SJSA1 (cell line): Measurements from ENCODE around the gene PSAT1. TPM values are rescaled to one million over a fixed set of nuclear protein-coding genes. Genes with fewer than 3 reads are reported as not detected.

Source experiments
- DNase-seq, 2 experiments: peaks; one replicate each; pipeline ENCODE4 v3.0.0-alpha.2; 2015 to 2020; ENCODE audit warnings: low spot score in 2 of 2, low read depth in 1 of 2
- H3K27ac ChIP-seq: fragments of 250-450 bp; sonication (Bioruptor Pico); 2 replicates; pipeline ENCODE4 v1.5.1; 2020; ENCODE audit warnings: mild to moderate bottlenecking, moderate library complexity
- H3K27me3 ChIP-seq: fragments of 250-450 bp; sonication (Bioruptor Pico); replicated peaks from 2 replicates; pipeline ENCODE4 v1.5.1; 2020; ENCODE audit warnings: mild to moderate bottlenecking, moderate library complexity
- H3K36me3 ChIP-seq: fragments of 250-450 bp; sonication (Bioruptor Pico); 2 replicates; pipeline ENCODE4 v1.5.1; 2020; ENCODE audit warnings: mild to moderate bottlenecking
- H3K4me1 ChIP-seq: fragments of 250-450 bp; sonication (Bioruptor Pico); replicated peaks from 2 replicates; pipeline ENCODE4 v1.6.1; 2021; ENCODE audit warnings: mild to moderate bottlenecking
- H3K4me3 ChIP-seq: fragments of 250-450 bp; sonication (Bioruptor Pico); 2 replicates; pipeline ENCODE4 v1.5.1; 2020; ENCODE audit warnings: mild to moderate bottlenecking
- H3K9me3 ChIP-seq: fragments of 250-450 bp; sonication (Bioruptor Pico); replicated peaks from 2 replicates; pipeline ENCODE4 v1.5.1; 2020; ENCODE audit warnings: mild to moderate bottlenecking
- total RNA-seq: library from RNA; depleted of rRNA; stranded (reverse); fragments of >200 nt; shearing (Covaris generic); gene quantifications from 2 replicates; pipeline ENCODE4 v1.2.3, GENCODE V29; 2014

Gene PSAT1
- total RNA-seq, 1 experiment from 2014 or later, result 29.9 TPM

DNA sequence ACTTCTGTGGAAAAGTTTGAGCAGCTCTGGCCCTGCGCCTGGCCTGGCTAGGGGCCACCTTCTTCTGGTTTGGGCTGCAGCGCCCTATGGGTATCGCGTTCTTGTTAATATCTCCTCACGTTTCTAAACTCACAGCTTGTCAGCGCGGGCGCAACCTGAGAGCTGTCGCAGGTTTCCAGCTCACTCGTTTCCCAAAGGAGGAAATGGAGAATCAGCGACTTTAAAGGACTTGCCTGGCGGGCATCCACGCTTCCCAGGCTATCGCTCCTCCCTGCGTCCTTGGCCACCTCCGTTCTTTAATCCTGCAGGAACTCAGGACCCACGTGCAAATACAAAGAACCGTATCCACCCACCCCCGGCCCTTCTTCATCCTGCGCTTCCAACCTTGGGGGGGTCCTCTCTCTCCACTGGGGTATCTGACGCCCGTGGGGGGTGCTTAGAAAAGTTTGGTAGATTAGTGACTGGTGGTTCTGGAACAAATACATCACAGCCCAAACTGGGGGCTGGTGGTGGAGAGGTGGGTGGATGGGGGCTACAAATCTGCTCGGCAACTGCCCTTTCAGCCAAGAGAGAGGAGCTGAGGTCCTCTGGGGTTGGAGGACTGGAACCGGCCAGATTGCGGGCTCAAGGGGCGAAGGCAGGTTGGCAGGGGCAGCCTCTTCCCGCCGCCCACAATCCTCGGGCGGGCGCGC, 578 bp upstream of the PSAT1 start:
- Histone ChIP-seq H3K36me3 (0 out of 2 replicates have a peak, but pooled peaks cover 4% of the 10 kb centered on the region), H3K27ac (no peak overlapping the region; the same call in 1 of the 2 replicates), H3K9me3 (no peaks in the 10 kb centered on the region), H3K4me3 (peak overlapping the region; percentile 69), H3K27me3 (no peaks in the 10 kb centered on the region), H3K4me1 (peaks cover 4% of the 10 kb centered on the region)
- DNase-seq, result no peak

DNA sequence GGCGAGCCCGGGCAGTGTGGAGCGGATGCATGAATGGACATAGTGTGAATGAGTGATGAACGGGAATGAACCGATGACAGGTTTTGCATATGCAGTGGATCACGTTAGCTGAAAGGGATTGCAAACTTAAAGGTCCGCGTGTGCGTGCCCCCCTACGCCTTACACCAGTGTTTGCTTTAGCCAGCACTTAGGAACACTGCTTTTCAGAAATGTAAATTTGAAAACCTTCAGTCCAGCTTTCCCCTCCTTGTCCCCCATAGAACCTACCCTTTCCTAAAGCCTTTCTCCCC, 692 bp downstream of the PSAT1 start:
- DNase-seq, result no peak
- Histone ChIP-seq H3K36me3 (0 out of 2 replicates have a peak, but pooled peaks cover 4% of the 10 kb centered on the region), H3K4me1 (peaks cover 4% of the 10 kb centered on the region), H3K4me3 (peak overlapping the region; percentile 69), H3K27ac (no peak overlapping the region), H3K27me3 (no peaks in the 10 kb centered on the region), H3K9me3 (no peaks in the 10 kb centered on the region)

DNA sequence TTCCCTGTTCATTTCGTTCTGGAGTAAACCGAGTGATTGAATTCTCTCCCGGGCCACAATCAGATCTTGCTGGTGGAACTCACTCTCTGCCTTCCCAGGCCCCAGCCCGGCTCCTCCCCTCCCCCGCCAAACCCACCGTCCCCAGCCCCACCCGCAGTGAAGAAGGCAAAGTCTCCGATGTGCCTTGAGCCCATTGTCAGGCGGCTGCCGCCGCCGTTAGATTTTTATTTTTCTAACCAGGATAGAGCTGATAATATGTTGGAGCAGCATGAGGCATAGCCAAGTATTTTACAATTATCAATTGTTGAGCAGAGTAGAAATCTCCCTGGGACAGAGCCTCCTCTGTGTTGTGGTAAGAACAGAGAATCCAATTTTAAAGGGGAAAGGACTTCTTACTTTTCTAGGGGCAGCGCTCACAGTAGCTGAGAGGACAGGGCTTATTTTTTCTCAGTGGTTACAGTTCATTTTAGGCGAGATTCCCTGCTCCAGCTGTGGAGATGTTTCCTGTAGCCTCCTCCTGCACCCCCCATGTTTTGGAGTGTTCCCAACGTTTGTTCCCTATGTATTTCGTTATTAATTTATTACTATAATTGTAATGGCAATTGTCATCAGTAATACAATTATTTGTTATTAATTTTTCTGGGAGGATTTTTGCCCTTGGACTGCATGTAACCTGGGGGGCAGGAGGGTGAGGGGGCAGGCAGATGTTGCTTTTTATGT, 1.3 kb downstream of the PSAT1 start:
- H3K27ac ChIP-seq, result no peak overlapping the region
- 0 out of 2 replicates have a peak, but pooled peaks cover 4% of the 10 kb centered on the region for H3K36me3 ChIP-seq
- peaks cover 4% of the 10 kb centered on the region for H3K4me1 ChIP-seq
- peak overlapping the region; percentile 69 for H3K4me3 ChIP-seq
- no peaks in the 10 kb centered on the region for H3K27me3 ChIP-seq
- no peak for DNase-seq
- no peaks in the 10 kb centered on the region for H3K9me3 ChIP-seq

GRCh38 chr9:78300209-78300608, 3.3 kb downstream of the PSAT1 start:
- Histone ChIP-seq H3K27me3 (no peaks in the 10 kb centered on the region), H3K4me1 (peaks cover 4% of the 10 kb centered on the region), H3K9me3 (no peaks in the 10 kb centered on the region), H3K4me3 (no peak overlapping the region), H3K36me3 (peaks cover 4% of the 10 kb centered on the region; the same call in 1 of the 2 replicates), H3K27ac (no peak overlapping the region)
- no peak for DNase-seq

DNA sequence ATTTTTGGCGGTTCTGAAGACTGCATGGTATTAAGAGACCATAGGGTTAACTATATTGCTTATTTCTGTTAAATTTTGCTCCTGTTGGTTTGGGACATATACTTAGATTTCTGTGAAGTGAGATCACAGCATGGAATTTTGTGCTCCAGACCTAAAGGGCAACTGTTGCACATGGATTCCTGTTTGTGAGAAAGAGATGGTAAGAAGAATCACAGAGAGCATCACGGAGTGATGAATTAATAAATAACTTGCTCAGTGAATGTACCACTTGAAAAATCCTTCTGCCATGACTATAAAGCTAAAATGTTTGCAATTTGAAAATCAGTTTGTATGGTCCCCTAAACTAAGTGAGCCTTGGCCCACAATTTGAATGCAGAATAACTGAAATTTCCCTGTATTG, 4.5 kb downstream of the PSAT1 start:
- H3K27me3 ChIP-seq, result no peaks in the 10 kb centered on the region
- H3K4me1 ChIP-seq, result peaks cover 4% of the 10 kb centered on the region
- peaks cover 4% of the 10 kb centered on the region; the same call in 1 of the 2 replicates for H3K36me3 ChIP-seq
- no peak overlapping the region for H3K27ac ChIP-seq
- no peak for DNase-seq
- no peak overlapping the region for H3K4me3 ChIP-seq
- no peaks in the 10 kb centered on the region for H3K9me3 ChIP-seq

DNA sequence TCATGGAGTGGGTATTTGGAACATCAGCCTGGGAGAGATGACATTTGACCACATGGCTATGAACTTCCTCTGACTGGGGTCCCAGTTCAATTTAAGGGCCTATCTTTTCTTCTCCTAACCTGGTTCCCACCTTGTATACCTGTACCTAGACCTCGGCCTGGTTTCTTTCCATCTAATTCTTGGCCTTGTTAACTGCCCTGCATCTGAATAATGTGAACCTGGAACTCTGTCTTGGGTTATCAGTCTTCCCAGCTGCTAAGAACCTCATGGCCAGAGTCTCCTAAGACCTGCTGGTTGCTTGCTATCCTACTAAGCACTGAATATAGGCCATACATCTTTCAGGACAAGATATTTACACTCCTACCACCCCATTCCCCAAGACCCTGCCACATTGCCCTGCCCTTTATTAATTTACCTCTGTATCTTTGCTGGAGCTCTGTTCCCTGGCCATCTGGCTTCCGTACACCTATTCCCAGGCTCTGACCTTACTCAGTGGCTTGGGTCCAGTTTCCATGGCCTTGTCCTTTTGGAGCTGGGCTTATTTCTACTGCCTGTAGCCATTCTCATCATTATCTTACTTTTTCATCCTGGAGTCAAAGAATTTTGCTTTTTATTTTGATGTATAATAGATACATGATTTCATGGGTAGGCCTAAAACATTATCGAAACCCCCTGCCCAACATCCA, 6.6 kb downstream of the PSAT1 start:
- no peak for DNase-seq
- no peaks in the 10 kb centered on the region for H3K4me1 ChIP-seq
- peaks cover 7% of the 10 kb centered on the region for H3K36me3 ChIP-seq
- H3K27ac ChIP-seq, result no peak overlapping the region
- H3K9me3 ChIP-seq, result no peaks in the 10 kb centered on the region
- H3K4me3 ChIP-seq, result no peak overlapping the region
- H3K27me3 ChIP-seq, result no peaks in the 10 kb centered on the region

DNA sequence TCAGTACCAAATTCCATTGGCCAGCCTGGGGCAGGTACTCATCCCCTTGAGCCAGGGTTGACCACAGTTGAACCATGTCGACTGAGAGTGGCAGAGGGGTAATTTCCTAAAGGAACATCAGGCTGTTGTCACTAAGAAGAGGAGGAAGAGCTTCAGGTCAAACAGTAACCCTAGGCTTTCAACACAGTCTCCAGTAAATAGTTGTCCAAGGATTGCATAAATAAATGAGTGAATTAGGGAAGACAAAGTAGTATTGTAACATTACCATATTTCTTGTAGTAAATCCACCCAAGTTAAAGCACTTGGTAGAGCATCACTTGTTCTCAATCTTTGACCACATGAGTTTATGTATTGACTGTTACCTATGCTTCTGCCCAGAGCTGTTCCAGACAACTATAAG, 7.4 kb downstream of the PSAT1 start:
- DNase-seq, result no peak

GRCh38 chr9:78306222-78307076, 9.5 kb downstream of the PSAT1 start:
- no peaks in the 10 kb centered on the region for H3K9me3 ChIP-seq
- no peak overlapping the region for H3K4me3 ChIP-seq
- DNase-seq, result no peak
- H3K36me3 ChIP-seq, result peaks cover 3% of the 10 kb centered on the region
- H3K27me3 ChIP-seq, result no peaks in the 10 kb centered on the region
- no peaks in the 10 kb centered on the region for H3K4me1 ChIP-seq
- no peak overlapping the region for H3K27ac ChIP-seq

More for the DNA sequence above, 7.4 kb downstream of the PSAT1 start:
- Histone ChIP-seq H3K4me1 (no peaks in the 10 kb centered on the region), H3K4me3 (no peak overlapping the region), H3K27me3 (no peaks in the 10 kb centered on the region), H3K27ac (no peak overlapping the region), H3K36me3 (peaks cover 7% of the 10 kb centered on the region), H3K9me3 (no peaks in the 10 kb centered on the region)

- no peaks in the 10 kb centered on the region for H3K27me3 ChIP-seq
- no peaks in the 10 kb centered on the region for H3K4me1 ChIP-seq
- no peak for DNase-seq
- H3K4me3 ChIP-seq, result no peak overlapping the region
- no peaks in the 10 kb centered on the region for H3K9me3 ChIP-seq
- H3K27ac ChIP-seq, result no peak overlapping the region
- H3K36me3 ChIP-seq, result peaks cover 3% of the 10 kb centered on the region
These were observed 10.4 kb downstream of the PSAT1 start for GRCh38 chr9:78307360-78307759.

- DNase-seq, result no peak
- Histone ChIP-seq H3K4me1 (no peaks in the 10 kb centered on the region), H3K27me3 (no peaks in the 10 kb centered on the region), H3K27ac (no peak overlapping the region), H3K9me3 (no peaks in the 10 kb centered on the region), H3K4me3 (no peak overlapping the region), H3K36me3 (peaks cover 3% of the 10 kb centered on the region)
These were observed 12.1 kb downstream of the PSAT1 start for GRCh38 chr9:78309066-78309465.

DNA sequence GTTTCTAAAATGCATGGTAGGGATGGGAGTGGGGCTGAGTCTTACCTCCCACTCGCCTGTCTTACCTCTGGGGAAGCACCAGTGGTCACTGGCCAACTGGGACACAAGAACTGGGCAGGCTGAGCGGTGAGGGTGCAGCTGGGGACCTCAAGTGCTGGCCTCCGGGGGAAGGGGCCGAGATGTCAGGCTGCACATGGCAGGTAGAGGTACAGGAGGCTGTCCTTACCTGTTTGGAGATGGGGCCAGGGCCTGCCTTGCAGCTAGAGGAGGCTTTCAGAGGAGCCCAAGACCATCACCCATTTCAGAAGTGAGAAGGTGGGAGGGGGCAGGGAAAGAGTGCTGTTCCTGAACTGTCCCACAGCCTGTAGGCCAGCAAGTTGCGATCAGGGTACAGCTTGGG, 14.2 kb downstream of the PSAT1 start:
- Histone ChIP-seq H3K9me3 (no peaks in the 10 kb centered on the region), H3K4me1 (no peaks in the 10 kb centered on the region), H3K27me3 (no peaks in the 10 kb centered on the region), H3K27ac (no peak overlapping the region), H3K36me3 (peaks cover 3% of the 10 kb centered on the region; the same call in 1 of the 2 replicates), H3K4me3 (no peak overlapping the region)
- no peak for DNase-seq

- peaks cover 3% of the 10 kb centered on the region; the same call in 1 of the 2 replicates for H3K36me3 ChIP-seq
- H3K27me3 ChIP-seq, result no peaks in the 10 kb centered on the region
- no peak for DNase-seq
- H3K27ac ChIP-seq, result no peak overlapping the region
- H3K4me3 ChIP-seq, result no peak overlapping the region
- no peaks in the 10 kb centered on the region for H3K4me1 ChIP-seq
- H3K9me3 ChIP-seq, result no peaks in the 10 kb centered on the region
These were observed 15.1 kb downstream of the PSAT1 start for GRCh38 chr9:78311886-78312524.

- Histone ChIP-seq H3K27me3 (no peaks in the 10 kb centered on the region), H3K9me3 (no peaks in the 10 kb centered on the region), H3K4me1 (no peaks in the 10 kb centered on the region), H3K36me3 (0 out of 2 replicates have a peak, but pooled peaks cover 2% of the 10 kb centered on the region), H3K4me3 (no peak overlapping the region), H3K27ac (no peak overlapping the region)
- DNase-seq, result no peak
These were observed 17.6 kb downstream of the PSAT1 start for GRCh38 chr9:78314550-78314949.
